Gastroesophageal sphincter (tissue), 2 donors: ENCODE data around the gene TMEM63A.

Experiments
- EP300 ChIP-seq: sonication (generic); formaldehyde crosslinking; IDR thresholded peaks from one replicate; pipeline ENCODE4 v1.6.1; 2017; ENCODE audit warnings: antibody characterized with exemption, mild to moderate bottlenecking
- POLR2A ChIP-seq, 2 donors: fragments of 450-650 bp; IDR thresholded peaks; one replicate each; pipeline ENCODE4 v1.6.1; 2017; ENCODE audit warnings: antibody characterized with exemption in 2 of 2, mild to moderate bottlenecking in 2 of 2, moderate library complexity in 1 of 2

DNA sequence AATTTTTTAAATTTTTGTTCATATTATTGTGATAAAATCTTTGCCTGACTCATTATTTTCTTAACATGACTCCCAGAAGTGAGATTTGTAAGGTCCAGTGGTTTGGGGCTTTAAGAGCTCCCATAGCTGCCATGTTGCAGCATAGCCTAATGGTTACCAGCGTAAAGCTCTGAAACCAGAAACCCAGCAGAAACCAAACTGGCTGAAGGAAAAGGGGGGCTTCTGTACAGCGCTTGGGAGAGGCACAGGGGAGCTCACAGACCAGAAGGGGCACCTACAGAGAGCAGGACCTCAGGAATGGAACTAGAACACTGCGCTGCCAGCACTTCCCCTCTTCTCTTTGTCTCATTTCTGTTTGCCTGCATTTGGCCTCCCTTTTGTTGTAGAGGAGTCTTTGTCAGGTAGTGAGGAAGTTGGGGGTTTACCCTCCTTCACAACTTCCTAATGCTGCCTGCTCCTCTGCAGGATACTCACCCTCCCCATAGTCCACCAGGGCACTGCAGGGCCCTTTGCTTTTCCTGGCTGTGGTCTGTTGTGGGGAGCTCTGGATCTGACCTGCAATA, 44.5 kb upstream of the TMEM63A start:
- TF ChIP-seq EP300: no peak
- no peak for TF ChIP-seq POLR2A (IDR thresholded peaks at IDR 0.05)
